Spleen (tissue), 7 donors: ENCODE data around the gene FSTL4.

Experiments used
- POLR2A ChIP-seq, 3 donors: fragments of 450-650 bp; IDR thresholded peaks; one replicate each; pipeline ENCODE4 v1.5.1; 2017; ENCODE audit warnings: antibody characterized with exemption in 3 of 3, mild to moderate bottlenecking in 1 of 3
- TF ChIP-seq, protein P1 (sequence below), 11 experiments: fragments of 200-600 bp in 7 of 11; fragments of 450-650 bp in 4 of 11; sonication (generic) in 4 of 11; IDR thresholded peaks in 8 of 11; conservative IDR thresholded peaks in 3 of 11; 1 replicate in 7 of 11; 2 replicates in 4 of 11; pipeline versions ENCODE4 v1.4.0 to v1.8.0; 2016 to 2021; ENCODE audit warnings: antibody characterized with exemption in 11 of 11, inconsistent platforms in 4 of 11, mild to moderate bottlenecking in 1 of 11
- donor health status: DM: no; HTN: no; CAD: no; lungs with moderate emphysema.
- donor health status: DM: no; HTN: no; CAD: no.
- donor health status: DM: no; HTN: no; CAD: no.

DNA sequence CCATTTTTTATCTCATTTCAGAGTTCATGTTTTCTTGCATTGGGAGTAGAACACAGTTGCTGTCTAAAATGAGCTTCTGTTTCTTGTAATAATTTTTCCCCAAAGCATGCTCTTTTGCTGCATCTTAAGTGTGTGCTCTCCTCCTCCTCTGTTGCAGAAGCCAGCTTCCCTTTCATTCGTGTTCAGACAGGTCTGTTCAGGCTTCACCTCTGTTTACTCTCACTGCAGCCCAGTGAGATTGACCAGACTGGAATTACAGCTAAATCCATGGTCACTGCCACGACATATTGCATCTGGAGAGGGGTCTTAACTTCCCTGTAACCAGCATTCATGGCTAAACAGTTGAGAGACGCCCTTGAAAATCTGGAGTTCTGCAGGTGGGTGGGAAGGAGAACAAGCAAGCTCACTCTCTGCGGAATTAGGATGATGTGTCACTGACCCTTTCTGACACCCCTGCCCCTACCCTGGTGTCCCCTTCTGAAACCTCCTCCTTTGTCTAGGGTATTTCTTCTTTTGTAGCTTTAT lies 223.2 kb downstream of the FSTL4 start:
- TF ChIP-seq, protein P1, sequence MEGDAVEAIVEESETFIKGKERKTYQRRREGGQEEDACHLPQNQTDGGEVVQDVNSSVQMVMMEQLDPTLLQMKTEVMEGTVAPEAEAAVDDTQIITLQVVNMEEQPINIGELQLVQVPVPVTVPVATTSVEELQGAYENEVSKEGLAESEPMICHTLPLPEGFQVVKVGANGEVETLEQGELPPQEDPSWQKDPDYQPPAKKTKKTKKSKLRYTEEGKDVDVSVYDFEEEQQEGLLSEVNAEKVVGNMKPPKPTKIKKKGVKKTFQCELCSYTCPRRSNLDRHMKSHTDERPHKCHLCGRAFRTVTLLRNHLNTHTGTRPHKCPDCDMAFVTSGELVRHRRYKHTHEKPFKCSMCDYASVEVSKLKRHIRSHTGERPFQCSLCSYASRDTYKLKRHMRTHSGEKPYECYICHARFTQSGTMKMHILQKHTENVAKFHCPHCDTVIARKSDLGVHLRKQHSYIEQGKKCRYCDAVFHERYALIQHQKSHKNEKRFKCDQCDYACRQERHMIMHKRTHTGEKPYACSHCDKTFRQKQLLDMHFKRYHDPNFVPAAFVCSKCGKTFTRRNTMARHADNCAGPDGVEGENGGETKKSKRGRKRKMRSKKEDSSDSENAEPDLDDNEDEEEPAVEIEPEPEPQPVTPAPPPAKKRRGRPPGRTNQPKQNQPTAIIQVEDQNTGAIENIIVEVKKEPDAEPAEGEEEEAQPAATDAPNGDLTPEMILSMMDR (IDR thresholded peaks at IDR 0.05 in 8 of 11, conservative IDR thresholded peaks at IDR 0.05 in 3 of 11), result no peak
- no peak for TF ChIP-seq POLR2A (IDR thresholded peaks at IDR 0.05)
